Stomach (tissue), 4 donors: ENCODE measurements around the gene ST8SIA1.

Experiments
- CTCF ChIP-seq, 7 experiments: fragments of 450-650 bp in 4 of 7; fragments of 200-600 bp in 3 of 7; sonication (generic) in 3 of 7; IDR thresholded peaks; one replicate each; pipeline ENCODE4 v1.5.1; 2016 to 2019; ENCODE audit warnings: antibody characterized with exemption in 7 of 7, control low read depth in 2 of 7, mild to moderate bottlenecking in 1 of 7
- EP300 ChIP-seq: sonication (generic); formaldehyde crosslinking; IDR thresholded peaks from one replicate; pipeline ENCODE4 v1.6.1; 2017; ENCODE audit warnings: antibody characterized with exemption
- POLR2A ChIP-seq, 4 donors: fragments of 450-650 bp; IDR thresholded peaks; one replicate each; pipeline ENCODE4 v1.6.1; 2016; ENCODE audit warnings: antibody characterized with exemption in 4 of 4, control low read depth in 2 of 4, mild to moderate bottlenecking in 1 of 4, moderate library complexity in 1 of 4
- POLR2AphosphoS5 ChIP-seq, 3 donors: sonication (generic); formaldehyde crosslinking; IDR thresholded peaks; one replicate each; pipeline ENCODE4 v1.6.1; 2016; ENCODE audit warnings: antibody characterized with exemption in 3 of 3

DNA sequence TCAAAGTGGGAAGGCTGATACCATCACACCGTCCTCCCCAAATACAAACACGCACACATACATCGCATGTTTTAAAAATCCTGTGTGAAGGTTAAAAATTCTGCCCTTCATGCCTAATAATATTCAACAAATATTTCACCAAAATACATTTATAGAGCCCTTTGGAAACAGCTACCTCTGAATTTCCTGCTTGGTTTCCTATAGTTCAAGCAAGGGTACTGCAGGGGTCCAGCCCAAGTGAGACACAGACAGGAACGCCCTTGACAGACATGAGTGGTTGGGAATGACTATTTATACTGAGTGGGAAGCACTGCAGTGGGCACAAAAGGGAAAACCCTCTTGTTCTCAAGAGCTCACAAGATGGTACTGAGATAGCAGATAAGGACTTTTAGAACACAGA, 51.0 kb downstream of the ST8SIA1 start:
- TF ChIP-seq POLR2AphosphoS5 (IDR thresholded peaks at IDR 0.05): no peak
- no peak for TF ChIP-seq CTCF (IDR thresholded peaks at IDR 0.05)
- no peak for TF ChIP-seq POLR2A (IDR thresholded peaks at IDR 0.05)
- TF ChIP-seq EP300: no peak
